Measurements from ENCODE around the gene SLC50A1. TPM values are rescaled to one million over a fixed set of nuclear protein-coding genes. Genes with fewer than 3 reads are reported as not detected.

Gene SLC50A1
- total RNA-seq, 1 donor from 2014 or later = 26.6 TPM

- Histone ChIP-seq H3K36me3 (ENCODE audit: control insufficient read depth, insufficient read depth, low read length) (peaks cover 3% of the 10 kb centered on the region), H3K27me3 (ENCODE audit: control insufficient read depth, insufficient read depth, low read length) (no peaks in the 10 kb centered on the region), H3K4me3 (ENCODE audit: low read depth, low read length) (no peak overlapping the region)
- DNase-seq (ENCODE audit: low read depth) = no peak
- TF ChIP-seq CTCF (IDR thresholded peaks at IDR 0.05; ENCODE audit: insufficient read depth, low read length, poor library complexity, severe bottlenecking) = no peak
Observed at GRCh38 chr1:155186794-155187455, 51.3 kb downstream of the SLC50A1 start.

- TF ChIP-seq CTCF (IDR thresholded peaks at IDR 0.05; ENCODE audit: insufficient read depth, low read length, poor library complexity, severe bottlenecking) = no peak
- no peaks in the 10 kb centered on the region for H3K27me3 ChIP-seq (ENCODE audit: control insufficient read depth, insufficient read depth, low read length)
- H3K36me3 ChIP-seq (ENCODE audit: control insufficient read depth, insufficient read depth, low read length) = peaks cover 1% of the 10 kb centered on the region
- no peak overlapping the region for H3K4me3 ChIP-seq (ENCODE audit: low read depth, low read length)
- no peak for DNase-seq (ENCODE audit: low read depth)
Observed at GRCh38 chr1:155187456-155187891, 51.8 kb downstream of the SLC50A1 start.

GRCh38 chr1:155188268-155188667, 52.6 kb downstream of the SLC50A1 start:
- peaks cover 1% of the 10 kb centered on the region for H3K36me3 ChIP-seq (ENCODE audit: control insufficient read depth, insufficient read depth, low read length)
- H3K4me3 ChIP-seq (ENCODE audit: low read depth, low read length) = no peak overlapping the region
- no peak for TF ChIP-seq CTCF (IDR thresholded peaks at IDR 0.05; ENCODE audit: insufficient read depth, low read length, poor library complexity, severe bottlenecking)
- H3K27me3 ChIP-seq (ENCODE audit: control insufficient read depth, insufficient read depth, low read length) = no peaks in the 10 kb centered on the region
- no peak for DNase-seq (ENCODE audit: low read depth)

Other genes with a start within 250 kb of the SLC50A1 start
- gene PMVK, start 199.1 kb upstream of the SLC50A1 start, total RNA-seq = 9.7 and 13.6 TPM in 2 replicates
- gene PBXIP1, start 179.8 kb upstream of the SLC50A1 start, total RNA-seq = 88.2 and 102 TPM in 2 replicates
- 21.2 and 27.8 TPM in 2 replicates for gene PYGO2, start 174.1 kb upstream of the SLC50A1 start, total RNA-seq
- 176 and 183 TPM in 2 replicates for gene SHC1, start 165.1 kb upstream of the SLC50A1 start, total RNA-seq
- 67.4 and 72.4 TPM in 2 replicates for gene CKS1B, start 161.2 kb upstream of the SLC50A1 start, total RNA-seq
- gene FLAD1, start 152.5 kb upstream of the SLC50A1 start, total RNA-seq = 53.0 and 60.9 TPM in 2 replicates
- gene LENEP, start 142.3 kb upstream of the SLC50A1 start, total RNA-seq = 1.6 TPM in 1 of 2 replicates, not detected in the other
- 28.0 and 40.3 TPM in 2 replicates for gene ZBTB7B, start 133.1 kb upstream of the SLC50A1 start, total RNA-seq
- gene DCST2, start 102.1 kb upstream of the SLC50A1 start, total RNA-seq = 0.27 TPM in 1 of 2 replicates, not detected in the other
- gene DCST1, start 102.0 kb upstream of the SLC50A1 start, total RNA-seq = not detected in 2 replicates
- 186 and 209 TPM in 2 replicates for gene ADAM15, start 84.5 kb upstream of the SLC50A1 start, total RNA-seq
- gene EFNA4, start 72.1 kb upstream of the SLC50A1 start, total RNA-seq = 16.8 and 19.9 TPM in 2 replicates
- 1.6 and 1.7 TPM in 2 replicates for gene EFNA3, start 57.0 kb upstream of the SLC50A1 start, total RNA-seq
- 126 and 166 TPM in 2 replicates for gene EFNA1, start 8.0 kb upstream of the SLC50A1 start, total RNA-seq
- 36.4 and 74.9 TPM in 2 replicates for gene DPM3, start 4.7 kb downstream of the SLC50A1 start, total RNA-seq
- 207 and 241 TPM in 2 replicates for gene KRTCAP2, start 37.5 kb downstream of the SLC50A1 start, total RNA-seq
- 7.1 and 9.1 TPM in 2 replicates for gene TRIM46, start 38.0 kb downstream of the SLC50A1 start, total RNA-seq
- gene THBS3, start 72.0 kb downstream of the SLC50A1 start, total RNA-seq = 51.5 and 58.1 TPM in 2 replicates
- 79.3 and 84.3 TPM in 2 replicates for gene MTX1, start 72.8 kb downstream of the SLC50A1 start, total RNA-seq
- gene ENTREP3, start 119.6 kb downstream of the SLC50A1 start, total RNA-seq = 13.2 and 24.8 TPM in 2 replicates
- 93.8 and 108 TPM in 2 replicates for gene SCAMP3, start 126.5 kb downstream of the SLC50A1 start, total RNA-seq
- gene CLK2, start 137.7 kb downstream of the SLC50A1 start, total RNA-seq = 21.7 and 24.2 TPM in 2 replicates
- gene HCN3, start 141.6 kb downstream of the SLC50A1 start, total RNA-seq = 2.8 and 3.8 TPM in 2 replicates
- not detected in 2 replicates for gene PKLR, start 165.6 kb downstream of the SLC50A1 start, total RNA-seq
- gene FDPS, start 173.0 kb downstream of the SLC50A1 start, total RNA-seq = 248 and 271 TPM in 2 replicates
- gene RUSC1, start 185.0 kb downstream of the SLC50A1 start, total RNA-seq = 38.1 and 38.3 TPM in 2 replicates